ENCODE data around the gene GFAP.

GFAP gene

DNA sequence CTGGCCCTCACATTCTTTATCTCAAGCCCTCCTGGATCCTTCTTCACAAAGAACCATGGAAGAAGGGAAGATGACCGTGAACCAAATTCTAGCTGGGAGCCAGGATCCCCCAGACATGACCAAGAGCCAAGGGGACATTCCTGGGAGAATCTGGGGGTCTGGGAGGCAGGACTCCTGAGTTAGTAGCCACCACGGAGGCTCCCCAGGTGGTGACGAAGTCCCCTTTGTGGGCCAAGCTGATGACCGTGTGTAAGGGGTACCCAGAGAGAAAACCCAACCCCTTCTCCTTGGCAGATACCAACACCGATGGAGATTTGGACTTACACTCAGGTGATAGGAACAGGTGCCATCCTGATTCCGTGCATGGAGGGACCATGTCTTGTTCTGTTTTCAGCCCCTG, 6.8 kb upstream of the GFAP start:
- Histone ChIP-seq H3K9me3 (no peaks in the 10 kb centered on the region), H3K4me3 (ENCODE audit: low read depth, low read length) (no peak overlapping the region), H3K36me3 (peaks cover 17% of the 10 kb centered on the region), H3K27me3 (no peaks in the 10 kb centered on the region), H3K4me1 (peaks cover 46% of the 10 kb centered on the region)
- TF ChIP-seq, protein P1, sequence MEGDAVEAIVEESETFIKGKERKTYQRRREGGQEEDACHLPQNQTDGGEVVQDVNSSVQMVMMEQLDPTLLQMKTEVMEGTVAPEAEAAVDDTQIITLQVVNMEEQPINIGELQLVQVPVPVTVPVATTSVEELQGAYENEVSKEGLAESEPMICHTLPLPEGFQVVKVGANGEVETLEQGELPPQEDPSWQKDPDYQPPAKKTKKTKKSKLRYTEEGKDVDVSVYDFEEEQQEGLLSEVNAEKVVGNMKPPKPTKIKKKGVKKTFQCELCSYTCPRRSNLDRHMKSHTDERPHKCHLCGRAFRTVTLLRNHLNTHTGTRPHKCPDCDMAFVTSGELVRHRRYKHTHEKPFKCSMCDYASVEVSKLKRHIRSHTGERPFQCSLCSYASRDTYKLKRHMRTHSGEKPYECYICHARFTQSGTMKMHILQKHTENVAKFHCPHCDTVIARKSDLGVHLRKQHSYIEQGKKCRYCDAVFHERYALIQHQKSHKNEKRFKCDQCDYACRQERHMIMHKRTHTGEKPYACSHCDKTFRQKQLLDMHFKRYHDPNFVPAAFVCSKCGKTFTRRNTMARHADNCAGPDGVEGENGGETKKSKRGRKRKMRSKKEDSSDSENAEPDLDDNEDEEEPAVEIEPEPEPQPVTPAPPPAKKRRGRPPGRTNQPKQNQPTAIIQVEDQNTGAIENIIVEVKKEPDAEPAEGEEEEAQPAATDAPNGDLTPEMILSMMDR (IDR thresholded peaks at IDR 0.05; ENCODE audit: low read depth, low read length), result no peak
- no peak for DNase-seq

DNA sequence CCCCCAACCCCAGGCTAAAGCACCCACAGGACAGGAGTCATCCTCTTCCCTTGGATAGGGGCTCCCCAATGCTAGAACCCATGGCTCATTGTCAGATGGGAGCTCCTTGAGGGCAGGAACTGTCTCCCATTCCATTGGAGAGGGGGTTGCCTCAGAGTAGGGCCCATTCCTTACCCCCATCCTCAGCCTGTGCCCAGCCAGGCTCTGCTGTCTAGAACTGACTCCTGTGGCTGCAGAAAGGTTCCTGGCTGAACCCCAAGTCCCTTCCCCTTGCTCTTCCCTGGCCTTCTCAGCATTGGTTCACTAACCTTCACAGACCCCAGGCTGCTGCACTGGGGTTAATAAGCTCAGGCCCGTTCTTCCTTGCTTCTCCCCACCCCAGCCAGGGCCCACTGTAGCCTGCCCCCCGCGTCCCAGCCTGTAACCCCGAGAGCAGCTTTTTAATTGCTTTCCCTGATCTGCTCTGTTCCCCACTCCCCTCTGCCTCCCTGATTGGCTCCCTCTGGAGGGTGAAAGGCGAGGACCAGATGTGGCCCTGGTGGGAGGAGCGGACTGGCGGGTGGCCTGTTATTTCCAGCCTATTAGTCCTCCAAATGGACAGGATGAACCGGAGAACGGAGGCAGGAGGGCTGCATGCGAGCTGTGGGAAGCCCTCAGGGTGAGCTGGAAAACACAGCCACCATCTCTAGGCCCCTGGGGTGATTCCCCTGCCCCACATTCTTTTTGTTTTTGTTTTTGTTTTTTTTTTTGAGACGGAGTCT, 6.0 kb upstream of the GFAP start:
- peak; percentile 84 for DNase-seq
- Histone ChIP-seq H3K4me1 (peaks cover 46% of the 10 kb centered on the region), H3K27me3 (no peaks in the 10 kb centered on the region), H3K36me3 (peaks cover 9% of the 10 kb centered on the region), H3K4me3 (ENCODE audit: low read depth, low read length) (no peak overlapping the region), H3K9me3 (no peaks in the 10 kb centered on the region)
- TF ChIP-seq, protein P1 (IDR thresholded peaks at IDR 0.05; ENCODE audit: low read depth, low read length), result peak; percentile 20

DNA sequence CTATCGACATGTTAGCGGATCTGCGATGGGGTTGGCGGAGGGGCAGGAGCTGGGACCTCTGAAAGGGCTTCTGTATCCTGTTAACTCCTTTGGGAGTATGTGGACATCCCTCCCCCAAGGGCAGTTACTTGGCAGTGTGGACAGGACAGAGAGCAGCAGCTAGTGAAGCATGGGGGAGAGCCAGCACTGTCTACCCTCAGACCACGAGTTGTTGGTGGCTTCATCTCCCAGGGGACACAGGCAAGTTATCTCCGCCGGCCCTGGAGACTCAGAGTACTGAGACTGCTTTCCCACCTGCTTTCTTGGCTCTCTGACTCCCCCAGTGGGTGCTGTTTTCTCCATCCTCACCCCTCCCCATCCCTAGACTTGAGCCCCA, 5.3 kb upstream of the GFAP start:
- no peaks in the 10 kb centered on the region for H3K27me3 ChIP-seq
- H3K36me3 ChIP-seq, result peaks cover 1% of the 10 kb centered on the region
- TF ChIP-seq, protein P1 (IDR thresholded peaks at IDR 0.05; ENCODE audit: low read depth, low read length), result no peak
- no peaks in the 10 kb centered on the region for H3K9me3 ChIP-seq
- H3K4me1 ChIP-seq, result peaks cover 46% of the 10 kb centered on the region
- DNase-seq, result peak; percentile 68
- H3K4me3 ChIP-seq (ENCODE audit: low read depth, low read length), result no peak overlapping the region

DNA sequence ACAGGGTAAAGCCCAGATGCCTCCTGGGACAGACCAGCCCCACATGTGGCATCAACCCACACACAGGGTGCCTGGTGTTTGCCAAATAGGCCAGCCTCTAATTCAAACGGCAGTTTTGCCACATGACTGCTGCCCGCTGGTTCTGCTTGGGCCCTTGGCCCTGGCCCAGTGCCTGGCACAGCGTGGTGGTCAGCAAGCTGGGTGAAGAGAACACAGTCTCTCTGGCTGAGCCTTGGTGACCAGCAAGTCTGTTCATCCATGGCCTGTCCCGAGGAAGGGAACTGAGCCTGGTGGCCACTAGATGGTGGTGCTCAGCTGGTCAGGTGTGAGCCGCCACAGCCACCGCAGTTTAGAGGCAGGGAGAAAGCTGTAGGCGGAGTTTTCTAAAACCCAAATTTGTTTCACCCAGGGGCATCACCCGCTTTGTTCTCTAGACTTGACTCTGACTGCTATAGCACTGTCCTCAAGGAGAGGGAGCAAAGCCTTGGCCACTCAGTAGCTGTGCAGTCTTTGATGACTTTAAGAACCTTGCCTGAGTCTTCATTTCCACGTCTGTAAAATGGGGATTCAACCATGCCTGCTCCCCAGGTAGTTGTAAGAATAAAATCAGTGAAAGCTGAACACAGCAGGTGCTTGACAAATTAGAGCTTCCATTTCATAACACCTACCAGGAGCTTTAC, 4.7 kb upstream of the GFAP start:
- no peak overlapping the region for H3K4me3 ChIP-seq (ENCODE audit: low read depth, low read length)
- H3K9me3 ChIP-seq, result no peaks in the 10 kb centered on the region
- TF ChIP-seq, protein P1 (IDR thresholded peaks at IDR 0.05; ENCODE audit: low read depth, low read length), result peak; percentile 95
- no peaks in the 10 kb centered on the region for H3K27me3 ChIP-seq
- peaks cover 46% of the 10 kb centered on the region for H3K4me1 ChIP-seq
- H3K36me3 ChIP-seq, result no peaks in the 10 kb centered on the region; the same call in 1 of the 2 replicates
- DNase-seq, result peak; percentile 89

DNA sequence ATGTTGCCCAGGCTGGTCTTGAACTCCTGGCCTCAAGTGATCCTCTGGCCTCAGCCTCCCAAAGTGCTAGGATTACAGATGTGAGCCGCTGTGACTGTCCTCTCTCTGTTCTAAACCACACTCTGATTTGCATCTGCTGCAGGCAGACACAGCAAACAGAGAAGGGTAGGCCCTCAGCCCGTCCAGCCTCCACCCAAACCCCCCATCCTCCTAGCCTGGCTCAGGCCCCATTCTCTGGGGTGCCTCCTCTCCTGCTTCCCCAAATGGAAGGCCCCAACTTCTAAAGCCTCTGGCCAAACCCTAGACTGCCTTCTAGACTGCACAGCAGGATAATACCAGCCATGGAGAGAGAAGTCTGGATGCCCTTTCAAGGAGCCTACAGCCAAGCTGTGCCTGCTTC, 4.1 kb upstream of the GFAP start:
- Histone ChIP-seq H3K36me3 (no peaks in the 10 kb centered on the region; the same call in 1 of the 2 replicates), H3K4me1 (peaks cover 46% of the 10 kb centered on the region), H3K27me3 (no peaks in the 10 kb centered on the region), H3K4me3 (ENCODE audit: low read depth, low read length) (no peak overlapping the region), H3K9me3 (no peaks in the 10 kb centered on the region)
- no peak for DNase-seq
- TF ChIP-seq, protein P1 (IDR thresholded peaks at IDR 0.05; ENCODE audit: low read depth, low read length), result no peak

DNA sequence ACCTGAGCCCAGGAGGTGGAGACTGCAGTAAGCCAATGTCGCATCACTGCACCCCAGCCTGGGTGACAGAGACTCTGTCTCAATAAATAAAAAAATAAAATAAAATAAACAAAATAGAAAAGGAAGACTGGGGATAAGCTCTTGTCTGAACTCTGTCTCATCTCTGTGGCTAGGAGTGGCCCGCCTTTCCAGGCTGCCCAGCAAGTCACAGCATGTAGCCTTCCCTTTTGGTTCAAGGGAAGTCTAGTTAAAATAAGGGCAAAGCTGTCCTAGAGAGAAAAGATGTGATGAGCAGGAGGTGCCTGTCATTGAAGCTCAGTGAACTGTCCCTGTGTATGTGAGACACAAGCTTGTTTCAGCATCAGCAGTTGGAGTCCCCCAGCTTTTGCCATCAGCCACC, 2.7 kb upstream of the GFAP start:
- TF ChIP-seq, protein P1 (IDR thresholded peaks at IDR 0.05; ENCODE audit: low read depth, low read length), result no peak
- no peaks in the 10 kb centered on the region for H3K9me3 ChIP-seq
- no peaks in the 10 kb centered on the region; the same call in 1 of the 2 replicates for H3K36me3 ChIP-seq
- H3K4me1 ChIP-seq, result peaks cover 34% of the 10 kb centered on the region
- no peaks in the 10 kb centered on the region for H3K27me3 ChIP-seq
- no peak for DNase-seq
- H3K4me3 ChIP-seq (ENCODE audit: low read depth, low read length), result no peak overlapping the region
